Activated T-cell treated with anti-CD3 and anti-CD28 coated beads for 24 hours (primary cell): Measurements from ENCODE around the gene RARA.

ENCODE experiments used
- DNase-seq: peaks from one replicate; pipeline ENCODE4 v3.0.0-alpha.2; 2020; ENCODE audit warnings: low read depth

Gene RARA

GRCh38 chr17:40329839-40330794 is 21.1 kb downstream of the RARA start:
- DNase-seq = no peak

GRCh38 chr17:40330850-40331470 is 22.0 kb downstream of the RARA start:
- DNase-seq = no peak

- no peak for DNase-seq
Measured at GRCh38 chr17:40331743-40332641, 23.0 kb downstream of the RARA start.

- DNase-seq = no peak
Measured at GRCh38 chr17:40333781-40334448, 24.9 kb downstream of the RARA start.

GRCh38 chr17:40335620-40336019 is 26.6 kb downstream of the RARA start:
- no peak for DNase-seq

GRCh38 chr17:40337351-40337750 is 28.4 kb downstream of the RARA start:
- no peak for DNase-seq

GRCh38 chr17:40338058-40338457 is 29.1 kb downstream of the RARA start:
- no peak for DNase-seq

GRCh38 chr17:40338941-40339649 is 30.1 kb downstream of the RARA start:
- DNase-seq = no peak

GRCh38 chr17:40340327-40340726 is 31.3 kb downstream of the RARA start:
- no peak for DNase-seq

GRCh38 chr17:40340880-40341807 is 32.2 kb downstream of the RARA start:
- peak; percentile 78 for DNase-seq

- DNase-seq = no peak
Measured at GRCh38 chr17:40341808-40342503, 33.0 kb downstream of the RARA start.

GRCh38 chr17:40342504-40343218 is 33.7 kb downstream of the RARA start:
- no peak for DNase-seq

GRCh38 chr17:40343219-40344119 is 34.5 kb downstream of the RARA start:
- DNase-seq = no peak

GRCh38 chr17:40344421-40345160 is 35.6 kb downstream of the RARA start:
- no peak for DNase-seq

- no peak for DNase-seq
Measured at GRCh38 chr17:40345161-40345993, 36.4 kb downstream of the RARA start.
